ENCODE measurements around the gene FAM171A2.
"Not testable (repeated sequence)": the region's sequence is repeated elsewhere in the genome, so short reads cannot be mapped to it uniquely, and the experiment has no call there.

The FAM171A2 gene

DNA sequence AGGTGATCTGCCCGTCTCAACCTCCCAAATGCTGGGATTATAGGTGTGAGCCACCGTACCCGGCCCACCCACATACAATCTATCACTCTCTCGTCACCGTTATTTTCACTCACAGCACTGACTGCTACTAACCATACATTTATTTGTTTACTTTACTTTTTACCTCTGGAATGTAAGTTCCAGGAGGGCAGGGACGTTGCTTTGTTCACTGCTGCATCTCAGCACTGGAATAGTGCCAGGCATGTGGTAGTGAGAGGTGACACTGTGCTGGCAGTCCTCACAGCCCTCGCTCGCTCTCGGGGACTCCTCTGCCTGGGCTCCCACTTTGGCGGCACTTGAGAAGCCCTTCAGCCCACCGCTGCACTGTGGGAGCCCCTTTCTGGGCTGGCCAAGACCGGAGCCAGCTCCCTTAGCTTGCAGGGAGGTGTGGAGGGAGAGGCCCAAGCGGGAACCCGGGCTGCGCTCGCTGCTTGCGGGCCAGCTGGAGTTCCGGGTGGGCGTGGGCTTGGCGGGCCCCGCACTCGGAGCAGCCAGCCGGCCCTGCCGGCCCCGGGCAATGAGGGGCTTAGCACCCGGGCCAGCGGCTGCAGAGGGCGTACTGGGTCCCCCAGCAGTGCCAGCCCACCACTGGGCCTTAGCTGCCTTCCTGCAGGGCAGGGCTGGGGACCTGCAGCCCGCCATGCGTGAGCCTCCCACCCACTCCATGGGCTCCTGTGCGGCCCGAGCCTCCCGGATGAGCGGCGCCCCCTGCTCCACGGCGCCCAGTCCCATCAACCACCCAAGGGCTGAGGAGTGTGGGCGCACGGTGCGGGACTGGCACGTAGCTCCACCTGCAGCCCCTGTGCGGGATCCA is 5.0 kb upstream of the FAM171A2 start:
- not testable (repeated sequence) for H3K23ac ChIP-seq (ENCODE audit: low read length in 2 of 2); H3K79me1 ChIP-seq (replicated peaks; ENCODE audit: low read length, poor library complexity, severe bottlenecking); DNase-seq; H2BK5ac ChIP-seq (ENCODE audit: low read depth, low read length, poor library complexity, severe bottlenecking); H4K91ac ChIP-seq (ENCODE audit: low read length); H3K4me1 ChIP-seq (ENCODE audit: control insufficient read depth, insufficient read depth, low read depth, low read length); H2AFZ ChIP-seq (ENCODE audit: low read depth, low read length); H3K36me3 ChIP-seq (ENCODE audit: control insufficient read depth in 1 of 2, insufficient read depth in 2 of 2, low read depth in 1 of 2, low read length in 2 of 2); H4K8ac ChIP-seq (ENCODE audit: low read length); H3K14ac ChIP-seq (ENCODE audit: low read length in 2 of 2); H3K4me3 ChIP-seq (ENCODE audit: insufficient read depth in 1 of 2, low read depth in 1 of 2, low read length in 2 of 2); H2BK15ac ChIP-seq (ENCODE audit: low read depth, poor library complexity, severe bottlenecking); H2BK120ac ChIP-seq (ENCODE audit: low read depth, low read length); H2BK12ac ChIP-seq (ENCODE audit: low read length in 2 of 2); H3K4me2 ChIP-seq (ENCODE audit: low read length, poor library complexity, severe bottlenecking); H3K9ac ChIP-seq (ENCODE audit: low read length); H3K27ac ChIP-seq (ENCODE audit: low read length, poor library complexity, severe bottlenecking); H3K9me3 ChIP-seq (ENCODE audit: control insufficient read depth, low read length); H2AK5ac ChIP-seq (ENCODE audit: low read length, severe bottlenecking); H3K18ac ChIP-seq (ENCODE audit: low read depth in 1 of 2, low read length in 2 of 2); H3K4ac ChIP-seq (ENCODE audit: low read depth in 1 of 2, low read length in 2 of 2)
- peaks cover 36 to 62% of the 10 kb centered on the region in 2 experiments for H3K27me3 ChIP-seq (ENCODE audit: control insufficient read depth in 1 of 2, insufficient read depth in 1 of 2, low read length in 2 of 2)
- 94% methylated on average over 42 of the region's 42 CpGs for WGBS

DNA sequence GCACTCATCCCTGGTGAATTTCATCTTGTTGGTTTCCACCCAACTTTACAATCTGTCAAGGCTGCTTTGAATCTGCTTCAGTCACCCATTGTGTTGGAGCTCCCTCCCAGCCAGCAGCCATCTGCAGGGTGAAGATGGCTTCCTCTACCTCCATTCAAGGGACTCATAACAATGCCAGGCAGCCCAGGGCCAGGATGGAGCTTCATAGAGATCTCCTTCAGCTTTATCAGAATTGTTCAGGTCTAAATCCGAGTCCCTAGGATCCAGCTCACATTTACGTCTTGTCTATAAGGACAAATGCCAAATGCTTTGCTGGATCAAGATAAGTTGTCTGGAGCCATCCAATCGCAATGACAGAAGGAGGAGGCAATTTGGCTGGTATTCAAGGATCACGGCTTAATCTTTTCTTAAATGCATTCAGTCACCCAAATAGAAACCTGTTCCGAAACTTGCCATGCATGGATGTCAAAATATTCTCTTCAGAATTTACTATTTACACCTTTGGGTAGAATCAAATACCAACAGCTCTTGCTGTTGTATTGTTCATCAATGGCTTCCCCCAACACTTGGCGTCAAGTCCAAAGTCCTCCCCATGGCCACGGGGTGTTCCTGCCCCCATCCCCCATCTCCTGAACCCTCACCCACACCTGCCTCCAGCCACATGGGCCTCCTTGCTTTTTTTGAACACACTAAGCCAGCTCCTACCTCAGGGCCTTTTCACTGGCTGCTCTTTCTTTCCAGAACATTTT is 3.8 kb upstream of the FAM171A2 start:
- Histone ChIP-seq H4K8ac (ENCODE audit: low read length) (no peak overlapping the region), H3K23ac (ENCODE audit: low read length in 2 of 2) (no peak overlapping the region), H3K36me3 (ENCODE audit: control insufficient read depth in 1 of 2, insufficient read depth in 2 of 2, low read depth in 1 of 2, low read length in 2 of 2) (no peaks in the 10 kb centered on the region), H3K18ac (ENCODE audit: low read depth in 1 of 2, low read length in 2 of 2) (no peak overlapping the region), H2BK12ac (ENCODE audit: low read length in 2 of 2) (no peak overlapping the region), H2BK120ac (ENCODE audit: low read depth, low read length) (no peak overlapping the region), H2AK5ac (ENCODE audit: low read length, severe bottlenecking) (no peak overlapping the region), H3K4me2 (ENCODE audit: low read length, poor library complexity, severe bottlenecking) (no peak overlapping the region), H3K9me3 (ENCODE audit: control insufficient read depth, low read length) (no peaks in the 10 kb centered on the region), H3K27ac (ENCODE audit: low read length, poor library complexity, severe bottlenecking) (no peak overlapping the region), H4K91ac (ENCODE audit: low read length) (no peak overlapping the region), H2AFZ (ENCODE audit: low read depth, low read length) (no peak overlapping the region), H3K9ac (ENCODE audit: low read length) (no peak overlapping the region), H3K14ac (ENCODE audit: low read length in 2 of 2) (no peak overlapping the region), H3K4me3 (ENCODE audit: insufficient read depth in 1 of 2, low read depth in 1 of 2, low read length in 2 of 2) (no peak overlapping the region), H3K4ac (ENCODE audit: low read depth in 1 of 2, low read length in 2 of 2) (no peak overlapping the region), H2BK5ac (ENCODE audit: low read depth, low read length, poor library complexity, severe bottlenecking) (no peak overlapping the region), H3K79me1 (replicated peaks; ENCODE audit: low read length, poor library complexity, severe bottlenecking) (peaks cover 9% of the 10 kb centered on the region), H3K4me1 (ENCODE audit: control insufficient read depth, insufficient read depth, low read depth, low read length) (peaks cover 8% of the 10 kb centered on the region), H2BK15ac (ENCODE audit: low read depth, poor library complexity, severe bottlenecking) (no peak overlapping the region), H3K27me3 (ENCODE audit: control insufficient read depth in 1 of 2, insufficient read depth in 1 of 2, low read length in 2 of 2) (peaks cover 36 to 57% of the 10 kb centered on the region in 2 experiments)
- DNase-seq = no peak
- WGBS = 84% methylated on average over 7 of the region's 7 CpGs

DNA sequence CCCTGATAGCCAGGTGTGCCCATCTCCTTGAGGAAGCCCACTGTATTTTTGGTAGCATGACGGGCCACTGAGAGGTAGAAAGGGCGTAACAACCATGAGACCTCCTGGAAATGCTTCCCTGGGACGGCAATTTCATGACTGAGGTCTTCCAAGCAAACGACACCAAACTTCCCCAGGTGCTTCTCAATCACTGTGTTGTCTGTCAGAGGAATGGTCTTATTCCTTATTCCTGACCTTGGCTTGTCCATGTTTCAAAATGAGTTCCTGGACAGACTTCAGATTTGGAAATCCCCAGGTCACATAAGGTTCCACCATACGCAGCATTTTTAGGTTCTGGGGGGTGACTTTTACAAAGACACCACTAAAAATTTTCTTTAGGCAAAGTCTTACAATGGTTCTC is 1.4 kb upstream of the FAM171A2 start:
- DNase-seq; H3K4me3 ChIP-seq (ENCODE audit: insufficient read depth in 1 of 2, low read depth in 1 of 2, low read length in 2 of 2); H3K27ac ChIP-seq (ENCODE audit: low read length, poor library complexity, severe bottlenecking); H3K4ac ChIP-seq (ENCODE audit: low read depth in 1 of 2, low read length in 2 of 2); H4K8ac ChIP-seq (ENCODE audit: low read length); H2BK120ac ChIP-seq (ENCODE audit: low read depth, low read length); H3K9ac ChIP-seq (ENCODE audit: low read length); H2BK15ac ChIP-seq (ENCODE audit: low read depth, poor library complexity, severe bottlenecking); H3K18ac ChIP-seq (ENCODE audit: low read depth in 1 of 2, low read length in 2 of 2); H4K91ac ChIP-seq (ENCODE audit: low read length); H3K9me3 ChIP-seq (ENCODE audit: control insufficient read depth, low read length); H2BK5ac ChIP-seq (ENCODE audit: low read depth, low read length, poor library complexity, severe bottlenecking); H3K4me2 ChIP-seq (ENCODE audit: low read length, poor library complexity, severe bottlenecking); H3K36me3 ChIP-seq (ENCODE audit: control insufficient read depth in 1 of 2, insufficient read depth in 2 of 2, low read depth in 1 of 2, low read length in 2 of 2); H2AFZ ChIP-seq (ENCODE audit: low read depth, low read length); H3K14ac ChIP-seq (ENCODE audit: low read length in 2 of 2); H2BK12ac ChIP-seq (ENCODE audit: low read length in 2 of 2); H2AK5ac ChIP-seq (ENCODE audit: low read length, severe bottlenecking); H3K23ac ChIP-seq (ENCODE audit: low read length in 2 of 2): not testable (repeated sequence)
- 93% methylated on average over 5 of the region's 5 CpGs for WGBS
- H3K27me3 ChIP-seq (ENCODE audit: control insufficient read depth in 1 of 2, insufficient read depth in 1 of 2, low read length in 2 of 2) = peaks cover 24 to 35% of the 10 kb centered on the region in 2 experiments
- H3K4me1 ChIP-seq (ENCODE audit: control insufficient read depth, insufficient read depth, low read depth, low read length) = peaks cover 28% of the 10 kb centered on the region
- peaks cover 29% of the 10 kb centered on the region for H3K79me1 ChIP-seq (replicated peaks; ENCODE audit: low read length, poor library complexity, severe bottlenecking)
